PC-3 (cell line): ENCODE measurements around the gene DYNC1I1. TPM values are rescaled to one million over a fixed set of nuclear protein-coding genes. Genes with fewer than 3 reads are reported as not detected.

Experiments used
- ATAC-seq: fragments of 200-7000 bp; cut with Tn5 transposase; 2 replicates; pipeline ENCODE4 v1.9.1; 2020; ENCODE audit warnings: mild to moderate bottlenecking, moderate library complexity
- BruUV-seq: library from RNA; stranded (reverse); fragments of 400-500 nt; replicated peaks from 2 replicates; lab custom pipeline; 2021; lab: Mats Ljungman, UMichigan
- CTCF ChIA-PET: fragments of 300-600 bp; sonication (Branson Sonifier 250); formaldehyde crosslinking; loops from one replicate; lab custom pipeline; 2022; ENCODE audit warnings: antibody characterized with exemption; lab: Charles Lee
- POLR2A ChIA-PET: fragments of 300-600 bp; sonication (Branson Sonifier 250); formaldehyde crosslinking; loops from one replicate; lab custom pipeline; 2022; ENCODE audit warnings: antibody characterized with exemption; ENCODE audit not compliant: unreplicated experiment; lab: Charles Lee
- DNase-seq: peaks from one replicate; pipeline ENCODE4 v3.0.0-alpha.2; 2015
- H2AFZ ChIP-seq: fragments of 300-600 bp; sonication (generic); 2 replicates; pipeline ENCODE4 v1.6.0; 2016; ENCODE audit warnings: antibody characterized with exemption, low read length
- H3F3A ChIP-seq: fragments of 300-600 bp; sonication (generic); one replicate; pipeline ENCODE4 v1.6.0; 2017; ENCODE audit warnings: antibody characterized with exemption, low read length, control low read depth, mild to moderate bottlenecking; ENCODE audit not compliant: unreplicated experiment
- H3K27ac ChIP-seq: fragments of 300-600 bp; sonication (generic); 2 replicates; pipeline ENCODE4 v1.5.1; 2016; ENCODE audit warnings: mild to moderate bottlenecking, low read length
- H3K27me3 ChIP-seq: fragments of 300-600 bp; sonication (generic); 2 replicates; pipeline ENCODE4 v1.6.1; 2016; ENCODE audit warnings: low read length, mixed read lengths
- H3K36me3 ChIP-seq: fragments of 300-600 bp; sonication (generic); 2 replicates; pipeline ENCODE4 v1.6.1; 2016; ENCODE audit warnings: low read depth, mixed run types, low read length, mixed read lengths
- H3K4me1 ChIP-seq: fragments of 300-600 bp; sonication (generic); 2 replicates; pipeline ENCODE4 v1.5.1; 2016; ENCODE audit warnings: low read length; ENCODE audit not compliant: insufficient read depth
- H3K4me2 ChIP-seq: fragments of 300-600 bp; sonication (generic); 2 replicates; pipeline ENCODE4 v1.6.0; 2016; ENCODE audit warnings: low read length
- H3K4me3 ChIP-seq: fragments of 300-600 bp; sonication (generic); 2 replicates; pipeline ENCODE4 v1.5.1; 2016; ENCODE audit warnings: mild to moderate bottlenecking, low read length, mixed read lengths
- H3K79me2 ChIP-seq: fragments of 300-600 bp; sonication (generic); 2 replicates; pipeline ENCODE4 v1.6.1; 2017; ENCODE audit warnings: low read length, mixed read lengths
- H3K9ac ChIP-seq: fragments of 300-600 bp; sonication (generic); 2 replicates; pipeline ENCODE4 v1.6.0; 2016; ENCODE audit warnings: mild to moderate bottlenecking, low read length
- H3K9me2 ChIP-seq: fragments of 300-600 bp; sonication (generic); replicated peaks from 2 replicates; pipeline ENCODE4 v1.6.1; 2016; ENCODE audit warnings: mixed run types, low read length, mixed read lengths
- H3K9me3 ChIP-seq: fragments of 300-600 bp; sonication (generic); 2 replicates; pipeline ENCODE4 v1.6.1; 2016; ENCODE audit warnings: low read length, mixed read lengths
- H4K20me1 ChIP-seq: fragments of 300-600 bp; sonication (generic); 2 replicates; pipeline ENCODE4 v1.6.1; 2016; ENCODE audit warnings: low read length, mixed read lengths
- CTCF ChIP-seq: fragments of 300-600 bp; sonication (generic); conservative IDR thresholded peaks from 2 replicates; pipeline ENCODE4 v1.5.1; 2017; ENCODE audit warnings: antibody characterized with exemption, low read depth, mild to moderate bottlenecking, low read length
- EZH2 ChIP-seq: fragments of 300-600 bp; sonication (generic); IDR thresholded peaks from one replicate; pipeline ENCODE4 v1.6.1; 2017; ENCODE audit warnings: antibody characterized with exemption, mild to moderate bottlenecking, low read length; ENCODE audit not compliant: unreplicated experiment
- EZH2phosphoT487 ChIP-seq: fragments of 300-600 bp; sonication (generic); IDR thresholded peaks from 2 replicates; pipeline ENCODE4 v1.6.1; 2018; ENCODE audit warnings: mild to moderate bottlenecking, antibody characterized with exemption, low read length, borderline replicate concordance
- intact Hi-C: fragments of 100-400 bp; cut with micrococcal nuclease; formaldehyde crosslinking; loops from 2 replicates; pipeline ENCODE4 v1.9.0; 2023
- total RNA-seq: library from RNA; depleted of rRNA; stranded (reverse); fragments of >200 nt; gene quantifications from 2 replicates; pipeline ENCODE4 v1.2.3, GENCODE V29; 2014

Gene DYNC1I1
- total RNA-seq, 1 experiment from 2014 or later, result 2.4 TPM

GRCh38 chr7:95725205-95725604, 47.1 kb upstream of the DYNC1I1 start:
- no peaks in the 10 kb centered on the region for H3K9me2 ChIP-seq
- no peak overlapping the region for H3K4me3 ChIP-seq
- no peaks in the 10 kb centered on the region for H3K36me3 ChIP-seq
- H3K4me2 ChIP-seq, result no peak overlapping the region
- ATAC-seq, result 0 out of 2 replicates have a peak, but pooled peaks have one; percentile 29
- TF ChIP-seq CTCF (no peak; the same call in 1 of the 2 replicates), EZH2 (no peak), EZH2phosphoT487 (no peak)
- no peaks in the 10 kb centered on the region for H4K20me1 ChIP-seq
- no peaks in the 10 kb centered on the region for H3K4me1 ChIP-seq
- no peak overlapping the region for H2AFZ ChIP-seq
- no peaks in the 10 kb centered on the region for H3K79me2 ChIP-seq
- peaks cover 19% of the 10 kb centered on the region for H3K27me3 ChIP-seq
- H3F3A ChIP-seq, result no peaks in the 10 kb centered on the region
- intact Hi-C loops, result no loop called here
- no peaks in the 10 kb centered on the region for H3K9me3 ChIP-seq
- ChIA-PET CTCF (interaction anchor here (0.6 to 1.6 kb wide), 3 partner anchors 35 to 146 kb away, joined by 3 to 10 read pairs (median 3); no protein-coding TSS in a partner anchor), POLR2A (interaction anchor here (0.7 kb wide), 1 partner anchor 139 kb away, joined by 5 read pairs; no protein-coding TSS in a partner anchor)
- no peak overlapping the region for H3K27ac ChIP-seq
- no TSS peak for BruUV-seq
- peak; percentile 18 for DNase-seq
- no peak overlapping the region for H3K9ac ChIP-seq

GRCh38 chr7:95730493-95731280, 41.7 kb upstream of the DYNC1I1 start:
- H4K20me1 ChIP-seq, result no peaks in the 10 kb centered on the region
- CTCF ChIA-PET, result interaction anchor here (0.7 kb wide), 1 partner anchor 344 kb away, joined by 3 read pairs; no protein-coding TSS in a partner anchor

More at GRCh38 chr7:95730493-95731280, 41.7 kb upstream of the DYNC1I1 start:
- peaks cover 25% of the 10 kb centered on the region for H3K27me3 ChIP-seq
- no peak overlapping the region for H3K4me2 ChIP-seq
- H3K36me3 ChIP-seq, result no peaks in the 10 kb centered on the region
- no TSS peak for BruUV-seq
- DNase-seq (no peak), ATAC-seq (no peak)
- no peaks in the 10 kb centered on the region for H3K79me2 ChIP-seq
- no peaks in the 10 kb centered on the region for H3K9me3 ChIP-seq
- no peak overlapping the region for H2AFZ ChIP-seq
- H3K4me3 ChIP-seq, result no peak overlapping the region
- intact Hi-C loops, result no loop called here
- no peaks in the 10 kb centered on the region for H3F3A ChIP-seq
- POLR2A ChIA-PET, result no interaction called here
- TF ChIP-seq CTCF, result no peak
- TF ChIP-seq EZH2, result no peak
- TF ChIP-seq EZH2phosphoT487, result no peak
- H3K9ac ChIP-seq, result no peak overlapping the region
- H3K4me1 ChIP-seq, result no peaks in the 10 kb centered on the region
- no peak overlapping the region for H3K27ac ChIP-seq
- H3K9me2 ChIP-seq, result no peaks in the 10 kb centered on the region
